Caco-2 (cell line): Measurements from ENCODE around the gene TBCE. TPM values are rescaled to one million over a fixed set of nuclear protein-coding genes. Genes with fewer than 3 reads are reported as not detected.

Source experiments
- BruUV-seq: library from RNA; stranded (reverse); fragments of 400-500 nt; replicated peaks from 2 replicates; lab custom pipeline; 2021; lab: Mats Ljungman, UMichigan
- CTCF ChIA-PET: fragments of 300-600 bp; sonication (Branson Sonifier 250); formaldehyde crosslinking; loops from one replicate; lab custom pipeline; 2022; ENCODE audit warnings: antibody characterized with exemption; lab: Charles Lee
- POLR2A ChIA-PET: fragments of 300-600 bp; sonication (Branson Sonifier 250); formaldehyde crosslinking; loops from one replicate; lab custom pipeline; 2022; ENCODE audit warnings: antibody characterized with exemption; lab: Charles Lee
- DNase-seq, 2 experiments: peaks; one replicate each; pipeline versions ENCODE4 v3.0.0 to v3.0.0-alpha.2; 2020 to 2022
- H3K27me3 ChIP-seq: replicated peaks from 2 replicates; pipeline ENCODE4 v1.6.0; 2011; ENCODE audit warnings: low read length; ENCODE audit not compliant: control insufficient read depth, insufficient read depth
- H3K36me3 ChIP-seq: 2 replicates; pipeline ENCODE4 v1.5.1; 2011; ENCODE audit warnings: low read length; ENCODE audit not compliant: control insufficient read depth, insufficient read depth
- H3K4me1 ChIP-seq: fragments of 250-450 bp; sonication (Bioruptor Pico); 2 replicates; pipeline ENCODE4 v1.5.1; 2020; ENCODE audit warnings: mild to moderate bottlenecking
- H3K4me3 ChIP-seq: 2 replicates; pipeline ENCODE4 v1.5.1; 2011; ENCODE audit warnings: low read depth, mild to moderate bottlenecking, control low read depth, low read length
- H3K9me3 ChIP-seq: fragments of 250-450 bp; sonication (Bioruptor Pico); 2 replicates; pipeline ENCODE4 v1.5.1; 2020; ENCODE audit warnings: mild to moderate bottlenecking, moderate library complexity
- H3K27ac Mint-ChIP-seq: one replicate; pipeline ENCODE4 v1.8.0; 2022; ENCODE audit warnings: mixed read lengths; ENCODE audit not compliant: unreplicated experiment
- H3K27me3 Mint-ChIP-seq: one replicate; pipeline ENCODE4 v1.8.0; 2022; ENCODE audit warnings: mixed read lengths; ENCODE audit not compliant: insufficient read depth, unreplicated experiment
- H3K36me3 Mint-ChIP-seq: one replicate; pipeline ENCODE4 v1.8.0; 2022; ENCODE audit warnings: mild to moderate bottlenecking, mixed read lengths; ENCODE audit not compliant: insufficient read depth, unreplicated experiment
- H3K4me1 Mint-ChIP-seq: one replicate; pipeline ENCODE4 v1.8.0; 2022; ENCODE audit warnings: low read depth, mixed read lengths; ENCODE audit not compliant: unreplicated experiment
- H3K4me3 Mint-ChIP-seq: one replicate; pipeline ENCODE4 v1.8.0; 2022; ENCODE audit warnings: mild to moderate bottlenecking, moderate library complexity, mixed read lengths; ENCODE audit not compliant: unreplicated experiment
- H3K9me3 Mint-ChIP-seq: one replicate; pipeline ENCODE4 v1.8.0; 2022; ENCODE audit warnings: mixed read lengths; ENCODE audit not compliant: unreplicated experiment
- intact Hi-C: fragments of 100-400 bp; cut with micrococcal nuclease; formaldehyde crosslinking; loops from one replicate; pipeline ENCODE4 v1.10.0; 2022; ENCODE audit not compliant: unreplicated experiment
- total RNA-seq: library from RNA; stranded (reverse); gene quantifications from 2 replicates; pipeline ENCODE4 v1.2.3, GENCODE V29; 2022
- TF ChIP-seq, protein P1 (sequence below), 2 experiments: fragments of 200-600 bp in 1 of 2; IDR thresholded peaks; 1 replicate in 1 of 2; 2 replicates in 1 of 2; pipeline versions ENCODE4 v1.5.1 to v1.8.0; 2011 to 2022; ENCODE audit warnings: antibody characterized with exemption in 1 of 2, control low read depth in 1 of 2, inconsistent platforms in 1 of 2, low read depth in 1 of 2, low read length in 1 of 2, mild to moderate bottlenecking in 1 of 2, moderate library complexity in 1 of 2; ENCODE audit not compliant: insufficient read depth in 1 of 2, severe bottlenecking in 1 of 2, unreplicated experiment in 1 of 2

TBCE gene
- total RNA-seq, 1 experiment from 2014 or later = 40.0 TPM

DNA sequence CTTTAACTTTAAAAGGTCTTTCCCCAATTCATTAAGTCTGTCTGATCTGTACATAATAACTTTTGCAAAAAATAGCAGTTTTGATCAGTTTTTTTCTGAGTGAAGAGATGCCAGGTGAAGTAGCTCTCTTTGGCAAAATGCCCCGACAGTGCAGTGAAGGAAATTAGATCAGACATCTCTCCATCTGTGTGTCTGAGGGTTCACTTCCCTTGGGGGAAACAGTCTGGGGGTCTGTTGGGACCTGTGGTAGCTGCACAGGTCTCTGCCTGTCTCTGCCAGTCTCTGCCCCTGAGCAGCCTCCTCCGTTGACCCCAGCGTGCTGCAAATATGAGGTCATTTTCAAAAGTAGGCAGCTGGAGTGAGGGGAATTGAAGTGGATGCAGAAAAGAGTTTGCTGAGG lies 54.5 kb downstream of the TBCE start:
- POLR2A ChIA-PET = no interaction called here
- no peak for DNase-seq
- no peaks in the 10 kb centered on the region for H3K27me3 Mint-ChIP-seq

GRCh38 chr1:235423214-235423652 lies 56.0 kb downstream of the TBCE start:
- H3K36me3 ChIP-seq = no peaks in the 10 kb centered on the region; the same call in 1 of the 2 replicates
- H3K36me3 Mint-ChIP-seq = peaks cover 16% of the 10 kb centered on the region
- no peaks in the 10 kb centered on the region for H3K4me1 Mint-ChIP-seq
- H3K4me1 ChIP-seq = no peaks in the 10 kb centered on the region
- intact Hi-C loops = no loop called here
- no peak overlapping the region for H3K27ac Mint-ChIP-seq
- TF ChIP-seq, protein P1, sequence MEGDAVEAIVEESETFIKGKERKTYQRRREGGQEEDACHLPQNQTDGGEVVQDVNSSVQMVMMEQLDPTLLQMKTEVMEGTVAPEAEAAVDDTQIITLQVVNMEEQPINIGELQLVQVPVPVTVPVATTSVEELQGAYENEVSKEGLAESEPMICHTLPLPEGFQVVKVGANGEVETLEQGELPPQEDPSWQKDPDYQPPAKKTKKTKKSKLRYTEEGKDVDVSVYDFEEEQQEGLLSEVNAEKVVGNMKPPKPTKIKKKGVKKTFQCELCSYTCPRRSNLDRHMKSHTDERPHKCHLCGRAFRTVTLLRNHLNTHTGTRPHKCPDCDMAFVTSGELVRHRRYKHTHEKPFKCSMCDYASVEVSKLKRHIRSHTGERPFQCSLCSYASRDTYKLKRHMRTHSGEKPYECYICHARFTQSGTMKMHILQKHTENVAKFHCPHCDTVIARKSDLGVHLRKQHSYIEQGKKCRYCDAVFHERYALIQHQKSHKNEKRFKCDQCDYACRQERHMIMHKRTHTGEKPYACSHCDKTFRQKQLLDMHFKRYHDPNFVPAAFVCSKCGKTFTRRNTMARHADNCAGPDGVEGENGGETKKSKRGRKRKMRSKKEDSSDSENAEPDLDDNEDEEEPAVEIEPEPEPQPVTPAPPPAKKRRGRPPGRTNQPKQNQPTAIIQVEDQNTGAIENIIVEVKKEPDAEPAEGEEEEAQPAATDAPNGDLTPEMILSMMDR (IDR thresholded peaks at IDR 0.05; ENCODE audit: insufficient read depth in 1 of 2, low read depth in 1 of 2, low read length in 1 of 2, severe bottlenecking in 1 of 2, unreplicated experiment in 1 of 2) = no peak
- H3K9me3 ChIP-seq = no peaks in the 10 kb centered on the region
- H3K27me3 ChIP-seq = no peaks in the 10 kb centered on the region
- ChIA-PET POLR2A (no interaction called here), CTCF (no interaction called here)
- H3K4me3 Mint-ChIP-seq = no peak overlapping the region
- H3K4me3 ChIP-seq = no peak overlapping the region
- H3K27me3 Mint-ChIP-seq = no peaks in the 10 kb centered on the region
- no peaks in the 10 kb centered on the region for H3K9me3 Mint-ChIP-seq
- BruUV-seq = no TSS peak
- DNase-seq = no peak

More for the DNA sequence above, 54.5 kb downstream of the TBCE start:
- Mint-ChIP-seq H3K4me3 (no peak overlapping the region), H3K4me1 (no peaks in the 10 kb centered on the region), H3K9me3 (no peaks in the 10 kb centered on the region), H3K36me3 (peaks cover 19% of the 10 kb centered on the region), H3K27ac (no peak overlapping the region)
- Histone ChIP-seq H3K4me1 (no peaks in the 10 kb centered on the region), H3K4me3 (no peak overlapping the region), H3K27me3 (no peaks in the 10 kb centered on the region), H3K36me3 (no peaks in the 10 kb centered on the region; the same call in 1 of the 2 replicates), H3K9me3 (no peaks in the 10 kb centered on the region)
- TF ChIP-seq, protein P1 (IDR thresholded peaks at IDR 0.05; ENCODE audit: insufficient read depth in 1 of 2, low read depth in 1 of 2, low read length in 1 of 2, severe bottlenecking in 1 of 2, unreplicated experiment in 1 of 2) = no peak
- intact Hi-C loops = no loop called here
- BruUV-seq = no TSS peak
- CTCF ChIA-PET = no interaction called here

- Histone ChIP-seq H3K4me1 (no peaks in the 10 kb centered on the region), H3K27me3 (no peaks in the 10 kb centered on the region), H3K9me3 (no peaks in the 10 kb centered on the region), H3K36me3 (no peaks in the 10 kb centered on the region; the same call in 1 of the 2 replicates), H3K4me3 (no peak overlapping the region)
- TF ChIP-seq, protein P1 (IDR thresholded peaks at IDR 0.05; ENCODE audit: insufficient read depth in 1 of 2, low read depth in 1 of 2, low read length in 1 of 2, severe bottlenecking in 1 of 2, unreplicated experiment in 1 of 2) = no peak
- H3K27me3 Mint-ChIP-seq = no peaks in the 10 kb centered on the region
- H3K9me3 Mint-ChIP-seq = no peaks in the 10 kb centered on the region
- H3K36me3 Mint-ChIP-seq = peaks cover 12% of the 10 kb centered on the region
- no peak for DNase-seq
- intact Hi-C loops = no loop called here
- ChIA-PET POLR2A (no interaction called here), CTCF (no interaction called here)
- H3K27ac Mint-ChIP-seq = no peak overlapping the region
- peaks cover 2% of the 10 kb centered on the region for H3K4me1 Mint-ChIP-seq
- no peak overlapping the region for H3K4me3 Mint-ChIP-seq
- no TSS peak for BruUV-seq
Observed at GRCh38 chr1:235424092-235424491, 56.9 kb downstream of the TBCE start.
